Liver (tissue), 9 donors: Measurements from ENCODE around the gene UPF1. TPM values are rescaled to one million over a fixed set of nuclear protein-coding genes. Genes with fewer than 3 reads are reported as not detected.

ENCODE experiments used
- DNase-seq: peaks from one replicate; pipeline ENCODE4 v3.0.0-alpha.2; 2017; ENCODE audit warnings: low spot score
- H3K27ac ChIP-seq, 2 donors: one replicate each; pipeline ENCODE4 v1.7.0; 2013; ENCODE audit warnings: inconsistent platforms in 2 of 2, low read length in 2 of 2, control low read depth in 1 of 2, low read depth in 1 of 2, mild to moderate bottlenecking in 1 of 2
- H3K27me3 ChIP-seq, 4 donors: one replicate each; pipeline versions ENCODE4 v1.6.1 to v1.7.0; 2013; ENCODE audit warnings: low read length in 3 of 4, inconsistent platforms in 1 of 4, mild to moderate bottlenecking in 1 of 4, moderate library complexity in 1 of 4; ENCODE audit not compliant: control insufficient read depth in 4 of 4, insufficient read depth in 4 of 4
- H3K36me3 ChIP-seq, 4 donors: one replicate each; pipeline versions ENCODE4 v1.6.1 to v1.7.0; 2013; ENCODE audit warnings: low read length in 3 of 4, mild to moderate bottlenecking in 3 of 4, low read depth in 1 of 4, moderate library complexity in 1 of 4; ENCODE audit not compliant: control insufficient read depth in 4 of 4, insufficient read depth in 3 of 4
- H3K4me1 ChIP-seq, 4 donors: one replicate each; pipeline versions ENCODE4 v1.6.1 to v1.7.0; 2013; ENCODE audit warnings: low read length in 3 of 4, mild to moderate bottlenecking in 3 of 4, moderate library complexity in 1 of 4; ENCODE audit not compliant: control insufficient read depth in 4 of 4, insufficient read depth in 4 of 4
- H3K4me3 ChIP-seq, 3 donors: one replicate each; pipeline versions ENCODE4 v1.6.1 to v1.7.0; 2013; ENCODE audit warnings: low read length in 3 of 3, control low read depth in 1 of 3, low read depth in 1 of 3, mild to moderate bottlenecking in 1 of 3
- H3K9ac ChIP-seq, 2 donors: one replicate each; pipeline ENCODE4 v1.7.0; 2013; ENCODE audit warnings: low read length in 2 of 2, mild to moderate bottlenecking in 2 of 2, moderate library complexity in 2 of 2, control low read depth in 1 of 2, low read depth in 1 of 2
- H3K9me3 ChIP-seq, 4 donors: one replicate each; pipeline versions ENCODE4 v1.6.1 to v1.7.0; 2013; ENCODE audit warnings: low read length in 3 of 4; ENCODE audit not compliant: control insufficient read depth in 4 of 4
- ATF3 ChIP-seq: IDR thresholded peaks from 2 replicates; pipeline ENCODE4 v1.6.1; 2016; ENCODE audit warnings: antibody characterized with exemption
- CTCF ChIP-seq: fragments of 150-350 bp; IDR thresholded peaks from 2 replicates; pipeline ENCODE4 v1.5.1; 2017; ENCODE audit warnings: improper control_type of control experiment, low read depth, low read length; ENCODE audit not compliant: missing input control
- FOXA1 ChIP-seq: IDR thresholded peaks from 2 replicates; pipeline ENCODE4 v1.6.1; 2016; ENCODE audit warnings: antibody characterized with exemption
- FOXA2 ChIP-seq: IDR thresholded peaks from 2 replicates; pipeline ENCODE4 v1.6.1; 2016; ENCODE audit warnings: antibody characterized with exemption
- HNF4A ChIP-seq, 2 donors: conservative IDR thresholded peaks; 2 replicates each; pipeline ENCODE4 v1.6.1; 2016; ENCODE audit warnings: antibody characterized with exemption in 2 of 2, mild to moderate bottlenecking in 2 of 2
- HNF4G ChIP-seq: IDR thresholded peaks from 2 replicates; pipeline ENCODE4 v1.6.1; 2016; ENCODE audit warnings: antibody characterized with exemption
- JUND ChIP-seq, 2 donors: IDR thresholded peaks; 2 replicates each; pipeline ENCODE4 v1.6.1; 2016; ENCODE audit warnings: antibody characterized with exemption in 2 of 2
- MAX ChIP-seq: IDR thresholded peaks from 2 replicates; pipeline ENCODE4 v1.6.1; 2016; ENCODE audit warnings: antibody characterized with exemption
- NR2F2 ChIP-seq: IDR thresholded peaks from 2 replicates; pipeline ENCODE4 v1.6.1; 2016; ENCODE audit warnings: antibody characterized with exemption
- REST ChIP-seq: IDR thresholded peaks from 2 replicates; pipeline ENCODE4 v1.6.1; 2016; ENCODE audit warnings: antibody characterized with exemption, mild to moderate bottlenecking
- RXRA ChIP-seq, 2 donors: IDR thresholded peaks; 2 replicates each; pipeline ENCODE4 v1.6.1; 2017 to 2018; ENCODE audit warnings: antibody characterized with exemption in 2 of 2, mild to moderate bottlenecking in 1 of 2
- SP1 ChIP-seq: IDR thresholded peaks from 2 replicates; pipeline ENCODE4 v1.6.1; 2018; ENCODE audit warnings: antibody characterized with exemption, mild to moderate bottlenecking
- YY1 ChIP-seq: IDR thresholded peaks from 2 replicates; pipeline ENCODE4 v1.6.1; 2016; ENCODE audit warnings: antibody characterized with exemption, mild to moderate bottlenecking
- ZBTB33 ChIP-seq: IDR thresholded peaks from 2 replicates; pipeline ENCODE4 v1.6.1; 2016; ENCODE audit warnings: antibody characterized with exemption
- WGBS: extraction: QIAGEN DNeasy Blood & Tissue Kit; methylation state at CpG from one replicate; pipeline ENCODE4 v1.1.7; 2013; 5-methylcytosine and 5-hydroxymethylcytosine counted together
- polyA plus RNA-seq, 2 donors: library from polyadenylated mRNA; stranded (reverse) in 1 of 2; unstranded in 1 of 2; fragments of 200-250 nt in 1 of 2; fragments of >200 nt in 1 of 2; fragmentation: Nextera tagmentation in 1 of 2; extraction: Ambion mirVana in 1 of 2; gene quantifications; one replicate each; pipeline versions ENCODE4 v1.2.1 to v1.2.3, GENCODE V29; 2013 to 2015
- total RNA-seq, 2 donors: library from RNA; depleted of rRNA; stranded (reverse); fragments of >200 nt; gene quantifications; one replicate each; pipeline ENCODE4 v1.2.3, GENCODE V29; 2014
- donor health status: healthy.
- donor health status: healthy.
- donor health status: healthy.
- donor health status: healthy.
- donor health status: healthy.

UPF1 gene
- total and polyA plus RNA-seq, 4 donors = 5.7 to 51.0 (median 35.2) TPM

- Histone ChIP-seq H3K27me3 (no peaks in the 10 kb centered on the region), H3K4me1 (no peaks in the 10 kb centered on the region), H3K36me3 (no peaks in the 10 kb centered on the region), H3K9ac (no peak overlapping the region), H3K9me3 (peaks cover 0 to 3% (median under 1%) of the 10 kb centered on the region in 4 donors), H3K27ac (no peak overlapping the region), H3K4me3 (no peak overlapping the region)
- no peak for DNase-seq
- 94% methylated on average over 5 of the region's 5 CpGs for WGBS
- TF ChIP-seq YY1 (no peak), RXRA (IDR thresholded peaks at IDR 0.05) (no peak), NR2F2 (no peak), FOXA1 (no peak), HNF4G (no peak), REST (no peak), ZBTB33 (no peak), CTCF (no peak), HNF4A (conservative IDR thresholded peaks at IDR 0.05) (no peak), FOXA2 (no peak), SP1 (no peak), ATF3 (no peak), JUND (IDR thresholded peaks at IDR 0.05) (no peak)
These were observed 44.0 kb downstream of the UPF1 start for GRCh38 chr19:18875726-18876125.

- WGBS = 97% methylated on average over 7 of the region's 7 CpGs
- no peak overlapping the region for H3K4me3 ChIP-seq
- H3K36me3 ChIP-seq = no peaks in the 10 kb centered on the region
- H3K27ac ChIP-seq = no peak overlapping the region
- peaks cover 0 to 3% (median under 1%) of the 10 kb centered on the region in 4 donors for H3K9me3 ChIP-seq
- no peaks in the 10 kb centered on the region for H3K27me3 ChIP-seq
- no peaks in the 10 kb centered on the region for H3K4me1 ChIP-seq
- TF ChIP-seq REST = no peak
- no peak for TF ChIP-seq MAX
- no peak for TF ChIP-seq HNF4A (conservative IDR thresholded peaks at IDR 0.05)
- TF ChIP-seq ZBTB33 = no peak
- TF ChIP-seq NR2F2 = no peak
- no peak overlapping the region for H3K9ac ChIP-seq
- no peak for DNase-seq
These were observed 45.1 kb downstream of the UPF1 start for GRCh38 chr19:18876865-18877264.
